Activated naive CD4-positive, alpha-beta T cell treated with anti-CD3 and anti-CD28 coated beads, Interleukin-2, amount 10 ng/mL, durations not matched to agents 7 days and 5 days (primary cell): ENCODE results near the gene MYO3A.

Experiments used
- CTCF ChIA-PET: fragments of 350-600 bp; sonication (Branson Sonifier 250); formaldehyde crosslinking; loops from one replicate; lab custom pipeline; 2021; ENCODE audit warnings: antibody characterized with exemption; lab: Charles Lee
- DNase-seq: peaks from one replicate; pipeline ENCODE4 v3.0.0-alpha.2; 2020
- H3K27ac Mint-ChIP-seq: one replicate; pipeline ENCODE4 v1.8.0; 2021; ENCODE audit warnings: mild to moderate bottlenecking, moderate library complexity, mixed read lengths
- H3K27me3 Mint-ChIP-seq: one replicate; pipeline ENCODE4 v1.8.0; 2021; ENCODE audit warnings: mild to moderate bottlenecking, mixed read lengths
- H3K36me3 Mint-ChIP-seq: one replicate; pipeline ENCODE4 v1.8.0; 2021; ENCODE audit warnings: mixed read lengths
- H3K4me1 Mint-ChIP-seq: one replicate; pipeline ENCODE4 v1.8.0; 2021; ENCODE audit warnings: mixed read lengths
- H3K4me3 Mint-ChIP-seq: one replicate; pipeline ENCODE4 v1.8.0; 2021; ENCODE audit warnings: mild to moderate bottlenecking, moderate library complexity, mixed read lengths
- H3K9me3 Mint-ChIP-seq: one replicate; pipeline ENCODE4 v1.8.0; 2021; ENCODE audit warnings: mixed read lengths

MYO3A gene

GRCh38 chr10:26217396-26218086 lies 283.5 kb downstream of the MYO3A start:
- Mint-ChIP-seq H3K4me3 (no peak overlapping the region), H3K36me3 (peaks cover 3% of the 10 kb centered on the region), H3K27me3 (peaks cover 100% of the 10 kb centered on the region), H3K4me1 (peaks cover 36% of the 10 kb centered on the region), H3K9me3 (no peaks in the 10 kb centered on the region), H3K27ac (no peak overlapping the region)
- CTCF ChIA-PET: no interaction called here
- DNase-seq: no peak

- Mint-ChIP-seq H3K27ac (no peak overlapping the region), H3K4me1 (peaks cover 32% of the 10 kb centered on the region), H3K36me3 (peaks cover 3% of the 10 kb centered on the region), H3K27me3 (peaks cover 82% of the 10 kb centered on the region), H3K4me3 (no peak overlapping the region), H3K9me3 (no peaks in the 10 kb centered on the region)
- DNase-seq: no peak
- CTCF ChIA-PET: no interaction called here
These were observed 285.6 kb downstream of the MYO3A start for GRCh38 chr10:26219676-26220075.

GRCh38 chr10:26220901-26221300 lies 286.9 kb downstream of the MYO3A start:
- DNase-seq: no peak
- peaks cover 74% of the 10 kb centered on the region for H3K27me3 Mint-ChIP-seq
- H3K36me3 Mint-ChIP-seq: no peaks in the 10 kb centered on the region
- CTCF ChIA-PET: no interaction called here
- H3K4me3 Mint-ChIP-seq: no peak overlapping the region
- no peaks in the 10 kb centered on the region for H3K9me3 Mint-ChIP-seq
- H3K27ac Mint-ChIP-seq: no peak overlapping the region
- H3K4me1 Mint-ChIP-seq: peaks cover 24% of the 10 kb centered on the region

GRCh38 chr10:26221541-26221940 lies 287.5 kb downstream of the MYO3A start:
- CTCF ChIA-PET: no interaction called here

GRCh38 chr10:26222563-26222962 lies 288.5 kb downstream of the MYO3A start:
- no peak overlapping the region for H3K4me3 Mint-ChIP-seq
- no peak for DNase-seq
- CTCF ChIA-PET: no interaction called here
- H3K9me3 Mint-ChIP-seq: no peaks in the 10 kb centered on the region
- H3K27ac Mint-ChIP-seq: no peak overlapping the region
- peaks cover 67% of the 10 kb centered on the region for H3K27me3 Mint-ChIP-seq
- peaks cover 9% of the 10 kb centered on the region for H3K4me1 Mint-ChIP-seq
- no peaks in the 10 kb centered on the region for H3K36me3 Mint-ChIP-seq

More at GRCh38 chr10:26221541-26221940, 287.5 kb downstream of the MYO3A start:
- no peak overlapping the region for H3K4me3 Mint-ChIP-seq
- DNase-seq: no peak
- H3K36me3 Mint-ChIP-seq: no peaks in the 10 kb centered on the region
- no peaks in the 10 kb centered on the region for H3K9me3 Mint-ChIP-seq
- peaks cover 18% of the 10 kb centered on the region for H3K4me1 Mint-ChIP-seq
- no peak overlapping the region for H3K27ac Mint-ChIP-seq
- peaks cover 72% of the 10 kb centered on the region for H3K27me3 Mint-ChIP-seq

GRCh38 chr10:26225322-26225721 lies 291.3 kb downstream of the MYO3A start:
- no peak overlapping the region for H3K4me3 Mint-ChIP-seq
- DNase-seq: no peak
- no peak overlapping the region for H3K27ac Mint-ChIP-seq
- no peaks in the 10 kb centered on the region for H3K36me3 Mint-ChIP-seq
- H3K9me3 Mint-ChIP-seq: no peaks in the 10 kb centered on the region
- CTCF ChIA-PET: no interaction called here
- H3K27me3 Mint-ChIP-seq: peaks cover 48% of the 10 kb centered on the region
- no peaks in the 10 kb centered on the region for H3K4me1 Mint-ChIP-seq

GRCh38 chr10:26227786-26228185 lies 293.8 kb downstream of the MYO3A start:
- CTCF ChIA-PET: no interaction called here
- Mint-ChIP-seq H3K36me3 (no peaks in the 10 kb centered on the region), H3K27ac (no peak overlapping the region), H3K9me3 (no peaks in the 10 kb centered on the region), H3K27me3 (peaks cover 23% of the 10 kb centered on the region), H3K4me3 (no peak overlapping the region), H3K4me1 (no peaks in the 10 kb centered on the region)
- no peak for DNase-seq

GRCh38 chr10:26232174-26232573 lies 298.1 kb downstream of the MYO3A start:
- CTCF ChIA-PET: interaction anchor here (1.4 kb wide), 1 partner anchor 475 kb away, joined by 3 read pairs; no protein-coding TSS in a partner anchor
- Mint-ChIP-seq H3K27ac (no peak overlapping the region), H3K4me3 (no peak overlapping the region), H3K27me3 (peaks cover 23% of the 10 kb centered on the region), H3K4me1 (no peaks in the 10 kb centered on the region), H3K9me3 (no peaks in the 10 kb centered on the region), H3K36me3 (no peaks in the 10 kb centered on the region)
- DNase-seq: no peak

- H3K9me3 Mint-ChIP-seq: no peaks in the 10 kb centered on the region
- H3K27ac Mint-ChIP-seq: no peak overlapping the region
- peaks cover 13% of the 10 kb centered on the region for H3K27me3 Mint-ChIP-seq
- H3K4me1 Mint-ChIP-seq: no peaks in the 10 kb centered on the region
- H3K36me3 Mint-ChIP-seq: no peaks in the 10 kb centered on the region
- no peak overlapping the region for H3K4me3 Mint-ChIP-seq
- CTCF ChIA-PET: no interaction called here
- no peak for DNase-seq
These were observed 301.7 kb downstream of the MYO3A start for GRCh38 chr10:26235761-26236160.

- Mint-ChIP-seq H3K4me3 (no peak overlapping the region), H3K4me1 (no peaks in the 10 kb centered on the region), H3K36me3 (no peaks in the 10 kb centered on the region), H3K9me3 (no peaks in the 10 kb centered on the region), H3K27ac (no peak overlapping the region), H3K27me3 (peaks cover 12% of the 10 kb centered on the region)
- CTCF ChIA-PET: no interaction called here
- DNase-seq: no peak
These were observed 304.3 kb downstream of the MYO3A start for GRCh38 chr10:26238378-26238777.

GRCh38 chr10:26242706-26243350 lies 308.8 kb downstream of the MYO3A start:
- DNase-seq: no peak
- no peak overlapping the region for H3K4me3 Mint-ChIP-seq
- H3K36me3 Mint-ChIP-seq: no peaks in the 10 kb centered on the region
- no peaks in the 10 kb centered on the region for H3K27me3 Mint-ChIP-seq
- no peaks in the 10 kb centered on the region for H3K4me1 Mint-ChIP-seq
- no peaks in the 10 kb centered on the region for H3K9me3 Mint-ChIP-seq
- CTCF ChIA-PET: no interaction called here
- no peak overlapping the region for H3K27ac Mint-ChIP-seq

- no peaks in the 10 kb centered on the region for H3K27me3 Mint-ChIP-seq
- DNase-seq: no peak
- no peak overlapping the region for H3K4me3 Mint-ChIP-seq
- no peaks in the 10 kb centered on the region for H3K4me1 Mint-ChIP-seq
- H3K36me3 Mint-ChIP-seq: no peaks in the 10 kb centered on the region
- no peak overlapping the region for H3K27ac Mint-ChIP-seq
- no peaks in the 10 kb centered on the region for H3K9me3 Mint-ChIP-seq
- CTCF ChIA-PET: no interaction called here
These were observed 309.3 kb downstream of the MYO3A start for GRCh38 chr10:26243351-26243720.

GRCh38 chr10:26249681-26250080 lies 315.7 kb downstream of the MYO3A start:
- Mint-ChIP-seq H3K27ac (no peak overlapping the region), H3K4me1 (no peaks in the 10 kb centered on the region), H3K4me3 (no peak overlapping the region), H3K27me3 (no peaks in the 10 kb centered on the region), H3K9me3 (no peaks in the 10 kb centered on the region), H3K36me3 (no peaks in the 10 kb centered on the region)
- CTCF ChIA-PET: no interaction called here
- no peak for DNase-seq

GRCh38 chr10:26251925-26252324 lies 317.9 kb downstream of the MYO3A start:
- Mint-ChIP-seq H3K27me3 (peaks cover 10% of the 10 kb centered on the region), H3K4me1 (no peaks in the 10 kb centered on the region), H3K9me3 (no peaks in the 10 kb centered on the region), H3K36me3 (no peaks in the 10 kb centered on the region), H3K27ac (no peak overlapping the region), H3K4me3 (no peak overlapping the region)
- CTCF ChIA-PET: no interaction called here
- no peak for DNase-seq

GRCh38 chr10:26254616-26255015 lies 320.6 kb downstream of the MYO3A start:
- Mint-ChIP-seq H3K4me3 (no peak overlapping the region), H3K9me3 (no peaks in the 10 kb centered on the region), H3K27ac (no peak overlapping the region), H3K36me3 (no peaks in the 10 kb centered on the region), H3K27me3 (peaks cover 10% of the 10 kb centered on the region), H3K4me1 (no peaks in the 10 kb centered on the region)
- DNase-seq: no peak
- CTCF ChIA-PET: no interaction called here
